ENCODE measurements around the gene KCTD18.

GRCh38 chr2:200467806-200468681 lies 41.8 kb downstream of the KCTD18 start:
- TF ChIP-seq POLR2AphosphoS5 (IDR thresholded peaks at IDR 0.05; ENCODE audit: low read depth, low read length) (no peak), REST (IDR thresholded peaks at IDR 0.05; ENCODE audit: insufficient read depth in 1 of 2, low read depth in 2 of 2, low read length in 2 of 2) (no peak)
